Measurements from ENCODE around the gene DDC.

GRCh38 chr7:50497068-50497642, 68.0 kb downstream of the DDC start:
- no peak for TF ChIP-seq MAX (IDR thresholded peaks at IDR 0.05)
- no peak for TF ChIP-seq CTCF (IDR thresholded peaks at IDR 0.05; ENCODE audit: low read depth, low read length, missing input control)
- TF ChIP-seq JUND (IDR thresholded peaks at IDR 0.05) = no peak
- TF ChIP-seq SP1 (IDR thresholded peaks at IDR 0.05) = no peak
- TF ChIP-seq TAF1 (conservative IDR thresholded peaks at IDR 0.05) = no peak
- TF ChIP-seq RAD21 (IDR thresholded peaks at IDR 0.05) = no peak
- no peak for TF ChIP-seq EGR1 (IDR thresholded peaks at IDR 0.05; ENCODE audit: low read depth in 2 of 2)
- TF ChIP-seq, protein P1, sequence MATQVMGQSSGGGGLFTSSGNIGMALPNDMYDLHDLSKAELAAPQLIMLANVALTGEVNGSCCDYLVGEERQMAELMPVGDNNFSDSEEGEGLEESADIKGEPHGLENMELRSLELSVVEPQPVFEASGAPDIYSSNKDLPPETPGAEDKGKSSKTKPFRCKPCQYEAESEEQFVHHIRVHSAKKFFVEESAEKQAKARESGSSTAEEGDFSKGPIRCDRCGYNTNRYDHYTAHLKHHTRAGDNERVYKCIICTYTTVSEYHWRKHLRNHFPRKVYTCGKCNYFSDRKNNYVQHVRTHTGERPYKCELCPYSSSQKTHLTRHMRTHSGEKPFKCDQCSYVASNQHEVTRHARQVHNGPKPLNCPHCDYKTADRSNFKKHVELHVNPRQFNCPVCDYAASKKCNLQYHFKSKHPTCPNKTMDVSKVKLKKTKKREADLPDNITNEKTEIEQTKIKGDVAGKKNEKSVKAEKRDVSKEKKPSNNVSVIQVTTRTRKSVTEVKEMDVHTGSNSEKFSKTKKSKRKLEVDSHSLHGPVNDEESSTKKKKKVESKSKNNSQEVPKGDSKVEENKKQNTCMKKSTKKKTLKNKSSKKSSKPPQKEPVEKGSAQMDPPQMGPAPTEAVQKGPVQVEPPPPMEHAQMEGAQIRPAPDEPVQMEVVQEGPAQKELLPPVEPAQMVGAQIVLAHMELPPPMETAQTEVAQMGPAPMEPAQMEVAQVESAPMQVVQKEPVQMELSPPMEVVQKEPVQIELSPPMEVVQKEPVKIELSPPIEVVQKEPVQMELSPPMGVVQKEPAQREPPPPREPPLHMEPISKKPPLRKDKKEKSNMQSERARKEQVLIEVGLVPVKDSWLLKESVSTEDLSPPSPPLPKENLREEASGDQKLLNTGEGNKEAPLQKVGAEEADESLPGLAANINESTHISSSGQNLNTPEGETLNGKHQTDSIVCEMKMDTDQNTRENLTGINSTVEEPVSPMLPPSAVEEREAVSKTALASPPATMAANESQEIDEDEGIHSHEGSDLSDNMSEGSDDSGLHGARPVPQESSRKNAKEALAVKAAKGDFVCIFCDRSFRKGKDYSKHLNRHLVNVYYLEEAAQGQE (IDR thresholded peaks at IDR 0.05) = no peak
- no peak for TF ChIP-seq YY1 (IDR thresholded peaks at IDR 0.05)
- no peak for TF ChIP-seq ATF3 (IDR thresholded peaks at IDR 0.05)
- TF ChIP-seq GABPA (IDR thresholded peaks at IDR 0.05 in 1 of 2, conservative IDR thresholded peaks at IDR 0.05 in 1 of 2) = no peak
